ENCODE data around the gene NOMO2. TPM values are rescaled to one million over a fixed set of nuclear protein-coding genes. Genes with fewer than 3 reads are reported as not detected.
"Not testable (repeated sequence)": the region's sequence is repeated elsewhere in the genome, so short reads cannot be mapped to it uniquely, and the experiment has no call there.

The NOMO2 gene
- total RNA-seq, 1 experiment from 2014 or later = 105 TPM

- not testable (repeated sequence) for DNase-seq (ENCODE audit: low spot score)
Measured at GRCh38 chr16:18522637-18523036, 39.3 kb downstream of the NOMO2 start.

GRCh38 chr16:18521445-18522181 lies 40.3 kb downstream of the NOMO2 start:
- not testable (repeated sequence) for DNase-seq (ENCODE audit: low spot score)

GRCh38 chr16:18518536-18519283 lies 43.2 kb downstream of the NOMO2 start:
- not testable (repeated sequence) for DNase-seq (ENCODE audit: low spot score)

- not testable (repeated sequence) for DNase-seq (ENCODE audit: low spot score)
Measured at GRCh38 chr16:18498430-18498829, 63.5 kb downstream of the NOMO2 start.

- DNase-seq (ENCODE audit: low spot score) = not testable (repeated sequence)
Measured at GRCh38 chr16:18497032-18497431, 64.9 kb downstream of the NOMO2 start.

- DNase-seq (ENCODE audit: low spot score) = not testable (repeated sequence)
Measured at GRCh38 chr16:18492118-18492897, 69.6 kb downstream of the NOMO2 start.

GRCh38 chr16:18436025-18436424 lies 125.9 kb downstream of the NOMO2 start:
- not testable (repeated sequence) for DNase-seq (ENCODE audit: low spot score)

- not testable (repeated sequence) for DNase-seq (ENCODE audit: low spot score)
Measured at GRCh38 chr16:18415827-18416226, 146.1 kb downstream of the NOMO2 start.

- DNase-seq (ENCODE audit: low spot score) = not testable (repeated sequence)
Measured at GRCh38 chr16:18409532-18410293, 152.2 kb downstream of the NOMO2 start.

GRCh38 chr16:18401851-18402657 lies 159.8 kb downstream of the NOMO2 start:
- not testable (repeated sequence) for DNase-seq (ENCODE audit: low spot score)

- DNase-seq (ENCODE audit: low spot score) = not testable (repeated sequence)
Measured at GRCh38 chr16:18401159-18401558, 160.7 kb downstream of the NOMO2 start.

GRCh38 chr16:18394363-18394762 lies 167.5 kb downstream of the NOMO2 start:
- DNase-seq (ENCODE audit: low spot score) = not testable (repeated sequence)

GRCh38 chr16:18387767-18388166 lies 174.1 kb downstream of the NOMO2 start:
- not testable (repeated sequence) for DNase-seq (ENCODE audit: low spot score)

GRCh38 chr16:18386517-18386916 lies 175.4 kb downstream of the NOMO2 start:
- not testable (repeated sequence) for DNase-seq (ENCODE audit: low spot score)

- not testable (repeated sequence) for DNase-seq (ENCODE audit: low spot score)
Measured at GRCh38 chr16:18385285-18385684, 176.6 kb downstream of the NOMO2 start.

GRCh38 chr16:18384869-18385268 lies 177.0 kb downstream of the NOMO2 start:
- DNase-seq (ENCODE audit: low spot score) = not testable (repeated sequence)

- not testable (repeated sequence) for DNase-seq (ENCODE audit: low spot score)
Measured at GRCh38 chr16:18384098-18384636, 177.7 kb downstream of the NOMO2 start.

GRCh38 chr16:18382696-18383095 lies 179.2 kb downstream of the NOMO2 start:
- DNase-seq (ENCODE audit: low spot score) = not testable (repeated sequence)
